ENCODE measurements around the gene CD37. TPM values are rescaled to one million over a fixed set of nuclear protein-coding genes. Genes with fewer than 3 reads are reported as not detected.
"Not testable (repeated sequence)": the region's sequence is repeated elsewhere in the genome, so short reads cannot be mapped to it uniquely, and the experiment has no call there.

Gene CD37
- polyA plus RNA-seq (2011; rRNA removed): not detected in 2 replicates
- not detected in 2 replicates for polyA minus RNA-seq (2011; rRNA and poly(A)+ RNA removed)

GRCh38 chr19:49335071-49335783 is at the start of gene CD37:
Gene CD37 (plus strand): TSS chr19:49335406. CDS start chr19:49335541, 135 bp downstream.
- Histone ChIP-seq H3K9me3 (ENCODE audit: control insufficient read depth, insufficient read depth, low read length) (peaks cover 9% of the 10 kb centered on the region; the same call in 1 of the 2 replicates), H3K27ac (ENCODE audit: low read depth, low read length) (no peak within 1 kb of the TSS), H3K27me3 (ENCODE audit: control insufficient read depth, insufficient read depth, low read length) (no peaks in the 10 kb centered on the region), H3K4me3 (ENCODE audit: low read depth, low read length) (no peak within 1 kb of the TSS)
- no peak for TF ChIP-seq CTCF (IDR thresholded peaks at IDR 0.05; ENCODE audit: low read depth, low read length)
- no peak for DNase-seq (ENCODE audit: low read depth, low spot score)
- ChIA-PET CTCF (no interaction called here), POLR2A (interaction anchor here (0.8 kb wide), 1 partner anchor 13 kb away, joined by 4 read pairs; no protein-coding TSS in a partner anchor)

- H3K27ac ChIP-seq (ENCODE audit: low read depth, low read length): no peak overlapping the region
- DNase-seq (ENCODE audit: low read depth, low spot score): no peak
- ChIA-PET POLR2A (no interaction called here), CTCF (no interaction called here)
- TF ChIP-seq CTCF (IDR thresholded peaks at IDR 0.05; ENCODE audit: low read depth, low read length): no peak
- peaks cover 6% of the 10 kb centered on the region for H3K9me3 ChIP-seq (ENCODE audit: control insufficient read depth, insufficient read depth, low read length)
- H3K27me3 ChIP-seq (ENCODE audit: control insufficient read depth, insufficient read depth, low read length): peaks cover 4% of the 10 kb centered on the region
- H3K4me3 ChIP-seq (ENCODE audit: low read depth, low read length): no peak overlapping the region
Measured at GRCh38 chr19:49287141-49287770, 48.0 kb upstream of the CD37 start.

- POLR2A ChIA-PET; DNase-seq (ENCODE audit: low read depth, low spot score); H3K9me3 ChIP-seq (ENCODE audit: control insufficient read depth, insufficient read depth, low read length); H3K27ac ChIP-seq (ENCODE audit: low read depth, low read length); H3K27me3 ChIP-seq (ENCODE audit: control insufficient read depth, insufficient read depth, low read length); H3K4me3 ChIP-seq (ENCODE audit: low read depth, low read length): not testable (repeated sequence)
- CTCF ChIA-PET: interaction anchor here (2.1 kb wide), 1 partner anchor 13 kb away, joined by 8 read pairs; no protein-coding TSS in a partner anchor
Measured at GRCh38 chr19:49288205-49288604, 47.0 kb upstream of the CD37 start.

- H3K27me3 ChIP-seq (ENCODE audit: control insufficient read depth, insufficient read depth, low read length); H3K9me3 ChIP-seq (ENCODE audit: control insufficient read depth, insufficient read depth, low read length); DNase-seq (ENCODE audit: low read depth, low spot score); H3K27ac ChIP-seq (ENCODE audit: low read depth, low read length); H3K4me3 ChIP-seq (ENCODE audit: low read depth, low read length): not testable (repeated sequence)
- CTCF ChIA-PET: interaction anchor here (2.1 kb wide), 1 partner anchor 12 kb away, joined by 8 read pairs; no protein-coding TSS in a partner anchor
- POLR2A ChIA-PET: interaction anchor here (0.6 kb wide), 1 partner anchor 478 kb away, joined by 6 read pairs; the partner anchor contains the start of gene AP2A1
Measured at GRCh38 chr19:49289286-49289685, 45.9 kb upstream of the CD37 start.

GRCh38 chr19:49290517-49290916 is 44.7 kb upstream of the CD37 start:
- TF ChIP-seq CTCF (IDR thresholded peaks at IDR 0.05; ENCODE audit: low read depth, low read length): no peak
- POLR2A ChIA-PET: no interaction called here
- no peak for DNase-seq (ENCODE audit: low read depth, low spot score)
- H3K9me3 ChIP-seq (ENCODE audit: control insufficient read depth, insufficient read depth, low read length): peaks cover 6% of the 10 kb centered on the region
- CTCF ChIA-PET: no interaction called here
- no peaks in the 10 kb centered on the region for H3K27me3 ChIP-seq (ENCODE audit: control insufficient read depth, insufficient read depth, low read length)
- no peak overlapping the region for H3K4me3 ChIP-seq (ENCODE audit: low read depth, low read length)
- no peak overlapping the region for H3K27ac ChIP-seq (ENCODE audit: low read depth, low read length)

- Histone ChIP-seq H3K4me3 (ENCODE audit: low read depth, low read length) (no peak overlapping the region), H3K27me3 (ENCODE audit: control insufficient read depth, insufficient read depth, low read length) (no peaks in the 10 kb centered on the region), H3K9me3 (ENCODE audit: control insufficient read depth, insufficient read depth, low read length) (no peaks in the 10 kb centered on the region), H3K27ac (ENCODE audit: low read depth, low read length) (no peak overlapping the region)
- no peak for DNase-seq (ENCODE audit: low read depth, low spot score)
- TF ChIP-seq CTCF (IDR thresholded peaks at IDR 0.05; ENCODE audit: low read depth, low read length): no peak
- ChIA-PET CTCF (no interaction called here), POLR2A (no interaction called here)
Measured at GRCh38 chr19:49294401-49294800, 40.8 kb upstream of the CD37 start.

Measured in AG04450 (cell line).